ENCODE measurements around the gene MUC6. TPM values are rescaled to one million over a fixed set of nuclear protein-coding genes. Genes with fewer than 3 reads are reported as not detected.

MUC6 gene
- total RNA-seq, 1 donor: not detected

- H3K4me3 ChIP-seq (ENCODE audit: low read depth, low read length): no peak overlapping the region
- no peak for DNase-seq (ENCODE audit: low read depth)
- no peak for TF ChIP-seq CTCF (IDR thresholded peaks at IDR 0.05; ENCODE audit: insufficient read depth, low read length)
Observed at GRCh38 chr11:1007279-1007678, 29.2 kb downstream of the MUC6 start.

- DNase-seq (ENCODE audit: low read depth): no peak
- no peak for TF ChIP-seq CTCF (IDR thresholded peaks at IDR 0.05; ENCODE audit: insufficient read depth, low read length)
- H3K4me3 ChIP-seq (ENCODE audit: low read depth, low read length): no peak overlapping the region
Observed at GRCh38 chr11:1006762-1007161, 29.8 kb downstream of the MUC6 start.

GRCh38 chr11:1005928-1006327 lies 30.6 kb downstream of the MUC6 start:
- DNase-seq (ENCODE audit: low read depth): peak; percentile 27
- no peak for TF ChIP-seq CTCF (IDR thresholded peaks at IDR 0.05; ENCODE audit: insufficient read depth, low read length)
- H3K4me3 ChIP-seq (ENCODE audit: low read depth, low read length): no peak overlapping the region

GRCh38 chr11:1003159-1003558 lies 33.4 kb downstream of the MUC6 start:
- H3K4me3 ChIP-seq (ENCODE audit: low read depth, low read length): no peak overlapping the region
- TF ChIP-seq CTCF (IDR thresholded peaks at IDR 0.05; ENCODE audit: insufficient read depth, low read length): no peak
- no peak for DNase-seq (ENCODE audit: low read depth)

- no peak for DNase-seq (ENCODE audit: low read depth)
Observed at GRCh38 chr11:1002406-1002984, 34.0 kb downstream of the MUC6 start.

GRCh38 chr11:1001617-1002405 lies 34.7 kb downstream of the MUC6 start:
- no peak overlapping the region for H3K4me3 ChIP-seq (ENCODE audit: low read depth, low read length)
- no peak for TF ChIP-seq CTCF (IDR thresholded peaks at IDR 0.05; ENCODE audit: insufficient read depth, low read length)

More at GRCh38 chr11:1002406-1002984, 34.0 kb downstream of the MUC6 start:
- no peak overlapping the region for H3K4me3 ChIP-seq (ENCODE audit: low read depth, low read length)
- TF ChIP-seq CTCF (IDR thresholded peaks at IDR 0.05; ENCODE audit: insufficient read depth, low read length): no peak

More at GRCh38 chr11:1001617-1002405, 34.7 kb downstream of the MUC6 start:
- no peak for DNase-seq (ENCODE audit: low read depth)

Data from fibroblast of the aortic adventitia (primary cell).